ENCODE results near the gene GNAZ. TPM values are rescaled to one million over a fixed set of nuclear protein-coding genes. Genes with fewer than 3 reads are reported as not detected.
A peak's percentile ranks its signal among the peaks of the same experiment; 100 is the strongest.

Gene GNAZ
- polyA plus RNA-seq, 5 donors, result 3.3 to 4.8 (median 4.3) TPM

DNA sequence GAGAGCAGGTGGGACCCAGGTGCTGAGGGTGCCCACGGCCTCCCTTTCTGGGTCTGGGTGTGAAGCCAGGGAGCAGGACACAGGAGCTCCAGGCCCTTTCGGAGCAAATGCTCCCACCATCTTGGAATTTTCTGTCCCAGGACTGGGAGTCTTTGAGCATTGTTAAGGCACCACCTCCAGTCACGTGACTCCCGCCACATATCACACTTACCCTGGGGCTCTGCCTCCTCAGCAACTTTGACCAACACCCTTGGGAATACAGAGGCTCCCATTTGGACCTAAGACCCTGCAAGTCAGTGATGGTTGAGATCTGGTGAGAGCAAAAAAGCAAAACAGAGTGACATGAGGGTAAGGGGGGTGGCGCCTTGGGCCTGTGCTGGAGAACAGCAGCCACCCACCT is 35.6 kb downstream of the GNAZ start:
- DNase-seq, result no peak

DNA sequence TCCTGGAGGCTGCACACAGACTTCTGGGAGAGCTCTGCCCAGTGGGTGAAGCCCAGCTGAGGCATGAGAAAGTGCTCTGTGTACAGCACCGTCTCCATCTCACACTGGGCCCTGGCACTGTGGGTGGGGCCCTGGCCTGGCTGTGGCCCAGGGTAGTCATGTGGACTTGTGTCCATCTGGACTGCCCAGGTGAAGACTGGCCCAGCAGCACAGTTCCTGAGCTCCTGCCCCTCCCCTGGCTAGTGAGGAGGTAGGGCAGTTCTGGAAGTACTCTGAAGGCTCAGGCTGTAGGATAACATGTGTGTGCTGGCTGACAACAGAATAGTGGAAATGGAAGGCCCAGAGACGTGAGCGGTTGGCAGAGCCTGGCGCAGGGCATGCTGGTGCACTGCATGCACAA is 36.0 kb downstream of the GNAZ start:
- DNase-seq, result no peak

DNA sequence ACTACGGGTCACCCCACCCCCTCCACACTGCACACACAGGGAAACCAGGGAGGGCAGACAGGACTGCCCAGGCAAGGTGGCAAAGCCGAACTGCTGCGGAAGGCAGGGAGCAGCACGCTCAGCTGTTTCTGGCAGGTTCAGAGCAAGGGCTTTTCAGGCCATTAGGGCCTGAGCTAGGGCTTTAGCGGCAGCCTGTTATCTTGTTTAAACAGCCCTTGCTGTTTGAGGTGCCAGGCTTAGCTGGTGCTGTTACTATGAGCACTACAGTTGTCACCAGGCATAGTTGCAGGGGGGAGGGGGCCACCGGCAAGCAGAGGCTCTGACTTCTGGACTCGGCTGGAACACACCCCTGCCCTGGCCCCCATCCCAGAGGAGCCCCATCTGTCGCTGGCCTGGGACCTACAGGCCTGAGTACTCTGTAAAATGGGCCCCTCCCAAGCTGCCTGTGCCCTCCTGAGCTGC is 36.6 kb downstream of the GNAZ start:
- DNase-seq, result no peak

DNA sequence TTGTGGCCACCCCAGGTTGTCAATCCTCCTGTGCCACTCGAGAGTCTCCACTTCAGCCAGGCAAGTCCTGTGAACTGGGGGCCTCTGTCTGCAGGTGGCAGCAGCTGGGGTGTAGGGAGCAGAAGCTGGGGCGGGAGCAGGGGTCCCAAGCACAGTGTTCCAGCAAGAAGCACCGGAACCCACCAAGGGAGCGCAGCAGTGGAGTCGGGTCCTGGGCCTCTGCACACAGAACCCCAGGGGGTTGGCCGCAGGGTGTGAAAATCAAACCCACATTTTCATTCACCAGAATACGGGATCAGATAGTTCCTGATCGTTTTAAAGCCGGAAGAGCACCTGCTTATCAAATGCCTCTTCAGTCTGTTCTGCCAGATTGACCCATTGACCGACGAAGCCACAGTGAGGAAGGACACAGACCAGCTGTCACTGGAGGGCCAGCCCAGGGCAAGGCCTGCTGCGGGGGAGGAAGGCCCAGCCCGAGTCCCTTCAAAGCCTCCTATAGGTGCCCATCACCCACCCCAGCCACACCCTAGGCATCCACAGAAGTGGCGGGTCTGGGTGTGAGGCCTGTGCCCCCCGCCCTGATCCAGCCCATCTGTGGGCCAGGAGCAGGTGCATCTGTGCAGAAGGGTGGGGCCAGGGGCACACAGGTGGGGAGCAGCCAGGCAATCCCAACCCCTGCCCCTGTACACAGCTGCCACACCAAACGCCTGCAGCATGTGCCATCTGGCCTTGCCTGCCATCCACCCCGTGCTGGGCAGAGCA is 37.3 kb downstream of the GNAZ start:
- no peak for DNase-seq

DNA sequence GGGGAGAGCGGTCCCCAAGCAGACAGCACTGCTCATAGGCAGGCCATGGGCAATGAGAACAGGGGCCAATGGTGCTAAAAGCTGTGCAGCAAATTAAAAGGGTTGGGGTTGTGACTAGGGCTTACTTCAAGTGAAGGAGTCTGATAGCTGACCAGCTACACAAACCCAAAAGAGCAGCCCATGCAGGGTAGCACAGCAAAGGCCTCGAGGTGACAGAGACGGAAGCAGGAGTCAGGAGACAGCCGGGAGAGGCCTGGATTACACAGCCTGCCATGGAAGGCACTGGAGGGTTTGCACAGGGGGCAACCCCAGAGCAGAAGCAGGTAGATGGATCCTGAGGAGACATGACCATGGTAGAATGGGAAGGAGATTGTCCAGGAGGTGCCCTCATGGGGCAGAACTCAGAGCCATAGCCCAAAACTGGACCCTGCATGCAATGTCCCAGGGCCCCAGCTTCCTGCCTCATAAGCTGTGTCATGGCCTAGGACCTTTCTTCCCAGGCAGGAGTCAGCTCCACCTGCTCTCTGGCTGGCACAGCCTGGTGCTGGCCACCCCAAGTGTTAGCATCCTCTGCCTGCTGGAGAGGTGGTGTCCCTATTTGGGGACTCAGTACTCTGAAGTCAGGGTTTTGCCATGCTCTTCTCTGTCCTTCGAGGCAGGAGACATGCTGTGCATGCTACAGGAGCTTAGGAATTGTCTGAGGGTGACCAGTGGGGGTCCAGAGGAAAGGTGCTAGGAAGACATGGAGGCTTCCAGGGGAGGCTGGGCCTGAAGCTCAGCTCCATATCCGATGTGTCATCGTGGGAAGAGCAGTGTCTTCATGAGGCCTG is 38.1 kb downstream of the GNAZ start:
- no peak for DNase-seq

DNA sequence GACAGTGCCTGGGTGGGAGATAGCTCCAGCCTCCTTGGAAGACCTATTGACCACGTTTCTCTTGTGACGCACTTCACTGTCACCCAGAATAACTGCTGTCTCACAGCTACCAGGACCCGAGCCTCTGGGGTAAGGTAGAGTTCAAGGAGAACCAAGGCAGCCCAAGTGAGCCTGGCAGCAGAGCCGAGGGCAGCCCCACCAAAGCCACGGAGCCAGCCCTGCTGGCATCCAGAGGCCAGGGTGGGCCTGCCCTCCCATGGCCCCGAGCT is 38.7 kb downstream of the GNAZ start:
- no peak for DNase-seq

DNA sequence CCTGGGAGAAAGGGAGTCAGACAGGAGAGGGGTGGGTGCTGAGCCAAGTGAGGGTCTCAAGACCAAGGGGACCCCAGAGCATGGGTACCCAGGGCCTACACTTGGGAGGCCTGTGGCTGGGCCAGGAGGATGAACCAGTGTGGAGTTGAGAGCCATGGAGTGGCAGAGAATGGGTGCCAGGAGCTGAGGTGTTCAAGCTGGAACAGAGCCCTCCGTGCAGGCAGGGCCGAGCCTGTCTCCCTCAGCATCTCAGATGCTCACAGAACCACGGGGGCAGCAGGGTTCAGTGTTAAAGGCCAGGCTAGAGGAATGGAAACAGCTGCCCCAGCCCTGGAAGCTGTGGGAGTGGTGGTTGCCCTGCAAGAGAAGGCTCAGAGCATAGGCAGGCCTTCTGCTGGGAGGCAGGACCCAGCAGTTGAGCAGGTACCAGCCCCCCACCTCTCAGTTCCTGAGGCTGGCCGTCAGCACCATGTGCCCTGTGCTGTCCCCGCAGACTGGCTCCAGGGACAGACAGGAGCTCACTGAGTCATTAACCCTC is 39.2 kb downstream of the GNAZ start:
- no peak for DNase-seq

DNA sequence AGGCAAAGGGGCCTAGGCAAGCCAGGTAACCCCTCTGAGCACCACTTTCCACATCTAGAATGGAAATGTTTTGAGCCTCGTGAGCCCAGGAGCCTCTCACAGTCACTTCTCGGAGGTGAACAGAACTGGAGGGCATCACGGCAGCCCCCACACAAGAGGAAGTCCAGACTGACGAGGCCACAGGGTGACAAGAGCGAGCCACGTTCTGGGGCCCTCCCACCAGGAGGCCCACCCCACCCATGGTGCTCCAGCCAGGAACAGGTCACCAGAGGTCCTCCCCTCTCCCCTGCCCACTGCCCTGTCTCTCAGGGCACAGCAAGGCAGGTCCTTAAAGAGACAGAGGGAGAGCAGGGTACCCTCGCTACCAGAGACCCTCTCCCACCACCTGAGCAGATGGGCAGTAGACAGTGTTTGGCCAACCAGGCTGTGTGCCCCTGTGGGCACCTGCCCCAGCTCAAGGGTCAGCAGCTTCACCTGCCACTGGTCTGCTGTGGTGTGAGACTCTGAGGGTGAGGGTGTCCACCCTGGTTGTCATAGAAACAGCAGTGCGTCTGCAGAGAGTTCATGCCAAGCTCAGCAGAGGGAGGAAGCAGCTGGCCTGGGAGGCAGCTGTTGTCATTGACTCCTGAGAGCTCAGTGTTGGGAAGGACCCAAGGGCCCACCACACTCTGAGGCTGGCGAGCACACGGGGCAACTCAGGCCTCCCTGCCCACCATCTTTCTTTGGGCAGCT is 40.0 kb downstream of the GNAZ start:
- DNase-seq, result no peak

DNA sequence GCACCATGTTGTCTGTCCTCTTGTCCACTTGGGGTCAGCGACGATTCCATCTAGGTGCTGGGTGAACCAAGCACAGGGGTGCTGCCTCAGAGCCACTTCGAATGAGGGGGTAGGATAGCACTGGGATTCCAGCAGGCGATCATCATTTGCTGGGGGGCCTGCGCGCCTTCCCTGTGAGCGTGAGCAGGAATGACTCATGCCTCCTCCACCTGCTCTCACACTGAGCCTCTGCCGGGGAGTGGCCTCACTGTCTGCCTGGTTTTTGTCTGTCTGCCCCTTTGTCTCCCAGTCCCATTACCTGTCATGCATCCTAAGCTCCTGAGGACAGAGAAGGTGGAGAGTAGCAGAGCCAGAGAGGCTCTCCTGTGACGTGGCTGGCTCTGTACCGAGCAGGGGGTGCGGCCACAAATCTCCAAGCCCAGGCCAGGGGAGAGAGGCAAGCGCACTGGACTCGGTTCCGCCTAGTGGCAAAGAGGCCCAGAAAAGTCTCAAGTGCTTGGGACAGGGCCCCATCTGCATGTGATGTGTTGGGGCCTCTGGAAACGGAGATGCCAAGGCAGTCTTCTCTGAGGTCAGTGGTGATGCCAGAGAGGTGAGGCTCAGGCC is 40.7 kb downstream of the GNAZ start:
- DNase-seq, result no peak

DNA sequence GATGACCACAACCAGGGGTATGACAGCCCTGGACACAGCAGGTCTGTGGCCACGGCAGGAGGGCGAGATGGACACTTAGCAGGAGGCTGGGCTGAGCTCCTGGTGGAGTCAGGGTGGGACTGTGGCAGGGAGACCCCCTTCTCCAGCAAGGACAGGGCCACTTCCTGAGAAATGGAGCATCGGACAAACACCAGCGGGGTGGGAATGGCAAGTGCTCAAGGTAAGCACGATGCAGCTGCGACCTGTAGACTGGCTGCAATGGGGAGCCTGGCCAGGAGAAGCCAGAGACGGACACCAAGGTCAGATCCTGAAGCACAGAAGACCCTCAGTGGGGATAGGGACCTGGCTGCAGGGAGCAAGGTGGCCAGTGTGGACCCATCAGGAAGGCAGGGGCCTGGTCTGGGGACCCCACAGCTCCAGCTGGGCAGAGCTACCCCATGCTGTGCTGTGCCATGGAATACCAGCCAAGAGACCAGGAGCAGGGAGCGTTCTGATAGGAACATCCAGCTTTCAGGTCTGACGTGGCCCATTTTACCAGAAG is 42.2 kb downstream of the GNAZ start:
- no peak for DNase-seq

DNA sequence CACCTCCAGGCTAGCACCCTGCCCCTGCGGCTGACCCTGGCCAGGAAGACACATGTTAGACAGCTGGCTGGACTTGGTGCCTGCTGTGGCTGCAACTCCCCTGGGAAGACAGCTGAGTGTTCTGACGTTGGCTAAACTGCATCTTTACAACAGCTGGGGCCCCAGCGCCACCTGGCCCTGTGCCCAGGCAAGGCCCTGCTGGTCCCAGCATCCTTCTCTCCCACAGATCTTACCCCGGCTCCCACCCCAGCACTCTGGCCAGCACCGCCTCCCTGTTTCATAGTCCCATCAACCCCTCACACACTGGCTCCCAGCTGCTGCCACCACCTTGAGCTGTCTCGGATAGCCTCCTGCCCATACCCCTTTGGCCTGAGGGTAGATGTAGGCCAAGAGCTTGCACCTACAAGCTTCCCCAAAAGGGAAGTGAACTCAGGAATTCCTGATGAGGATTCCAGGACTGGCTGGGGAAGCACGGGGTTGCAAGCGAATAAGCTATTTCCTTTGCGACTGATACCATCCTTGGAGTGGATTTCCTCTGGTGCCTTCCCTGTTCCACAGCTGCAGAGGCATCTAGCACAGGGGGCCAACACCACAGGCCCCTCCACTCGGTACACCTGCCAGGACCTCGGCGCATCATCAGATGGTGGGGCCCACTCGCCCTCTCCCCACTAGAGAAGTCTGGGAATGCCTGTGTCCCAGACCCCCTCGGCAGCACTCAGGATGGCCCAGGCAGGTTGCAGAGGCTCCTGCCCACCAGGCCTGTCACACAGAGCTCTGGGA is 42.9 kb downstream of the GNAZ start:
- peak; percentile 42 to 58 for DNase-seq

DNA sequence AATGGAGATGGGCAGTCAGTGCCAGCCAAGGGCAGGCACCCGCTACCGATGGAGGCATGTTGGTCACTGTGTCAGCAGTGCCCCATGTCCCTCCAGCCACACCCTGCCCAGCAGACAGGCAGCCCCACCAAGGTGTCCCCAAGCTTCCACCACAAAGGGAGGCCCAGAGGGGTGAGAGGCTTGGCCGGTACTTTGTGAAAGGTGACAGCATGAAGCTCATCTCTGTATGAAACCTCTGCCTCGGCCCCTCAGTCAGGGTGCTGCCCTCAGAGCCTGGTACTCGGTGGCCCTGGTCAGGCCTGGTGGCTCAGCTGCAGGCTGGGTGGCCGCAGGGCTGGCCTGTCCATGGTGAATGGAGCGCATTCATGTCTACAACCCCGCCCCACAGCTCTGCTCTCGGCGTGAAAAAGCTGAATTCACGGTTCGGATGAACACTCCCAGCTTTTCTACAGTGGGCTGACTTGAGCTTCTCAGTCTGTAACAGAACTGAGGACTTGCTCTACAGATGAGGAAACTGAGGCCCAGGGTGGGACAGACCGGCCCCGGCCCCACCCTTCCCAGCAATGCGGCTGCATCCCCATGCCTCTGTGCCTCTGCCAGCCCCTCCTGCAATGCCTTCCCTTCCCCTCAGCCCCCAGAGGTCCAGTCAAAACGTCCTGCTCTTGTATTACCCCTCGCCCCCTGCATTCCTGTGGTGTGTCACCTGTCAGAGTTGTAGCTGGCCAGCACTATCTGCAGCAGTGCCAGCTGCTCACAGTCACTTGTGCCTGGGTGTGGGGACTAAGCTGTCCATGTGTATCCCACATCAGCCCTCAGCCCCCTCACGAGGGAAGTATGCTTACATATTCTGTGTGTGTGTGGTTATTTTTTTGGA is 43.8 kb downstream of the GNAZ start:
- no peak for DNase-seq

DNA sequence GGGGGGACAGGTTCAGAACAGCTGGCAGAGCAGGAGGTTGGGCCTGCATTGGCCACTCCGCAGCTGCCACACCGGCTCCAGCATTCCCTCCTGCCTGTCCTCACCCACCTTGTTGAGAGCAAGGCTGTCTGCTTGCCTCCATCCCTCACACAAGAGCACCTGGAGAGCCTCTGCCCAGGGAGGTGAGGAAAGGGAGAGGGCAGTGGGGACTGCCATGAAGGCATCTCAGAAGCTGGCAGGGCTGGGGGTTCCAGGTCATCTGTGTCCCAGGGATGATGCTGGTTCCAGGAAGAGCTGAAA is 44.4 kb downstream of the GNAZ start:
- no peak for DNase-seq

DNA sequence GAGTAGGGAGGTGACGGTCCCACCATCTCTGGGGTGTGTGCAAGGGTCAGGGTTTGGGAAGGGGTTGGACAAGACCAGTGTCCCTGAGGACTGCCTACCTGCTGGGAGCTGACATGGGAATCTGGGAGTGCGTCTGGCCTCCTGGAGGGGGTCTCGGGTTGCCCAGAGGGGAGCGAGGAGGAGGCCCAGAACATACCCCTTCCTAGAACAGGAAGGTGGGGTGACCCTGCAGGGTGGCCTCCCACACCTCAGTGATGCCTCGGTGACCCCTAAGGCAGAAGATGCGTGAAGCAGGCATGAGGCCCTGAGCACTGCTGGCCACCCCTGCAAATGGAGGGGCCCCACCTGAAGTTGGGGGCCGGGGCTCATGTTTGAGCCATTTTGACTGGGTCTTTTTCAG is 45.0 kb downstream of the GNAZ start:
- no peak for DNase-seq

DNA sequence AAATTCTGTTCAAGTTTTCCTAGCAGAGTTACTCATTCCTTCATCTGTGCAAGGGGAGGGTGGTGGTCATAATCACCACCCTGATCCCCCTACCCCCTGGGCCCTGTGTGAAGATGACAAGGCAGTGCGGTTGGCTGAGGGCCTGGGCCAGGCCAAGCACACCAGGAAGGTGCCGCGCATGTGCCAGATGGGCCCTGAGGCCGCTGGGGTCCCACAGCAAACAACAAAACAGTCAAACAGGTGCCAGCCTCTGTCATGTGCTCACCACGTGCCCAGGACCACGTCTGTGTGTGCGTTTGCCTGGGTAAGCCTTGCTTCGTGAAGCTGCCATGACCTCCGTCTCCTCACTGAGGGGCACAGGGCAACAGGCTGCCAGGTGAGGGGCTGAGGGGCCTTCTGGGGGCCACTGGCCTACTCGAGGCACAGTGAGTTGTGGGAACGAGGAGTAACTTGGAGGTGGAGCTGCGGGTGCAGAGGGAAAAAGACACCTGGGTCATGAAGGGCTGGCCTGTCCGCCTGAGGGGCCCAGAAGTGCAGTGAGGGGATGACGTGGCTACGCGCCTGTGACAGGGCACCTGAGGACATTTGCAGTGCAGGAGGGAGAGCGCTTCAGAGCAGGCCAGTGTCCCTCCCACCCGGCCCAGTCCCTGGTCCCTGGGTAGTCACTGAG is 45.6 kb downstream of the GNAZ start:
- no peak for DNase-seq

DNA sequence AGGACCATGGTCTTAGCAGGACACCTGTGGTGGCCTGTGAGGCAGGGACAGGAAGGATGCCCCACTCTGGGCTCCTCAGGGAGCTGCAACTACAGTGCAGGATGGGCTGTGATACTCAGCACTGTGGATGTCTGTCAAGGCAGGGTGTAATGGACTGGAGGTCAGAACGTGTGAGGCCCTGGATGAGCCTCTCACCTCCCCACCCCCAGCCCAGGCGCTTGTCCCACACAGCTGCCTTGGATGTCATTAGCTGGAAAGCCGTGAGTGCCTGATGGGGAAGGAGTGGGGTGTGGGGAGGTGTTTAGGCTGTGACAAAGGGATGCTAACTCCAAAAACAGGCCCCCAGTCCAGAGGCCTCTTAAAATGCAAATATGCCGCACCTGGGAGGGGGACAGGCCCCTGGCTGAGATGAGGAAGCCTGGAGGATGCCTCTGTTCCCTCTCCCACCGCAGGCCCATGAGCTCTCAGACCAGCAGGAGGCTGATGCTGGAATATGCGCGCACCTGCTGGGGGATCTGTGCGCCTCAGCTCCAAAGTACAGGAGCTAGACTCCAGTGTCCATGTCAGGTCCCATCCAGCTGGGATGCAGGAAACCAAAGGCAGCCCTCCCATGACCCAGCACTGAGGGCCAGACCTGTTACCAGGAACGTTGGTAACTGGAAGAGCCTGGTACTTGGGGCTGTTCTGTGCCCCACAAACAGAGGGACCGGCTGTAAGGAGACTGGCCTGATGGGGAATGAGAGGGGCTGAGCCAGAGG is 46.4 kb downstream of the GNAZ start:
- no peak for DNase-seq

DNA sequence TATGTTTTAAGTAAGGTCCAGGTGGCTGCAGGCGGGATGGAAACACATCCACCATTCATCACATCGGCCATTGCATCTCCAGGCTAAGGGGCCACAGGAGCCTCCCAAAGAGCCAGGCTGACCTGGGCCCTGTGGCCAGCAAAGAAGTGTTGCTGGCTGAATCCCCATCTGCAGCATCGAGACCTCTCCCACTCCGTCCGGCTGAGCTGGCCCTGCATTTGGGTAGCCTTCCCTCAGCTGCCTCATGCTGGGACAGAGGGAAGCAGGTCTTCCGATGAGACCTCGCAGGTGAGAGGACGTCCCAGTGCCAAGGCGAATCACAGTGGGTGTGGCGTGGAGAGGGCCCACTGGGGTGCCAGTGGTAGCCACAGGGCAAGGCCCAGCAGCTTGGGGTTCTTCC is 47.0 kb downstream of the GNAZ start:
- DNase-seq, result no peak

DNA sequence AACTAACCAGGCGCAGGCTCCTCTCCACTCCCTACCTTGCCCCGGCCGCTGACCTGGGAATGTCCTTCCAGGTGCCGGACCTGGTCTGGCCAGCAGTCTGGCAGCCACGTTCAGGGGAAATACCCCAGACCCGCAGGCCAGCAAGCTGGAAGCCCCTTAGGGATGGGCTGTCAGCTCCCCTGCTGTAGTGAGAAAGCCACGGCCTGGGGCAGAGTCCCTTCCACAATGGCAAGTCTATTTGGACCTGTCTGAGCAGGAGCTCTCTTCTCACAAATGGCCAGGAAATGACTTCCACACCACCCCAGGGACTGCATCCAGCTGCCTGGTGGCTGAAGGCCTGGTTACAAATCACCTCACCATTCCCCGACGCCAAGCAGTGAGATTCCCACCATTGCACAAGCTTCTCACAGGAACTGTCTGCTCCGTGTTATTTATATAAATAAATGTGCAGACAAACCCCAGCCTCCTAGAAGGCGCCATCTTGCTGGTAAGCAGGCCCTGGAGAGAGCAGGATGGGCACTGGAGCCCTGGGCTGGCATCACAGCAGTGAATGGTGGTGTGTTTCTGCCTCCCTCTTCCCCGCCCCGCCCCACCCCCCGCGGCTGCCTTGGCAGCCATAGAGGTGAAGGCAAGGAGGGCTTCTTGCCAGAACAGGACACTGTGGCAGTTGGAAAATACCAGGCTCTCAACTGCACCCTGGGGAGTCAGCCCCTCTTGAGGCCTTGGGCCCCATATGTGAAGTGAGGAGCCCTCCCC is 47.8 kb downstream of the GNAZ start:
- DNase-seq, result no peak
